Right cardiac atrium (tissue), 5 donors: Measurements from ENCODE around the gene PTPRN2. TPM values are rescaled to one million over a fixed set of nuclear protein-coding genes. Genes with fewer than 3 reads are reported as not detected.
A peak's percentile ranks its signal among the peaks of the same experiment; 100 is the strongest.

Experiments
- ATAC-seq, 2 donors: fragments of 200-7000 bp; cut with Tn5 transposase; one replicate each; pipeline versions ENCODE4 v1.8.0 to v1.9.1; 2020; ENCODE audit warnings: moderate library complexity in 2 of 2, mild to moderate bottlenecking in 1 of 2
- DNase-seq, 3 donors: peaks; one replicate each; pipeline ENCODE4 v3.0.0-alpha.2; 2020
- H3K27ac ChIP-seq: one replicate; pipeline ENCODE4 v1.5.1; 2013; ENCODE audit warnings: mild to moderate bottlenecking, low read length, control low read depth, moderate library complexity
- H3K27me3 ChIP-seq: one replicate; pipeline ENCODE4 v1.6.1; 2013; ENCODE audit not compliant: control insufficient read depth, insufficient read depth
- H3K4me1 ChIP-seq: one replicate; pipeline ENCODE4 v1.6.1; 2013; ENCODE audit warnings: low read length; ENCODE audit not compliant: control insufficient read depth, insufficient read depth
- H3K4me3 ChIP-seq: one replicate; pipeline ENCODE4 v1.5.1; 2013; ENCODE audit warnings: low read length, control low read depth
- H3K9me3 ChIP-seq: one replicate; pipeline ENCODE4 v1.6.1; 2013; ENCODE audit warnings: low read length; ENCODE audit not compliant: control insufficient read depth
- WGBS: extraction: QIAGEN DNeasy Blood & Tissue Kit; methylation state at CpG from one replicate; pipeline ENCODE4 v1.1.7; 2013; 5-methylcytosine and 5-hydroxymethylcytosine counted together
- intact Hi-C, 4 donors: fragments of 100-400 bp; cut with DNase I; formaldehyde crosslinking; loops; one replicate each; pipeline versions ENCODE4 v1.11.0 to v1.14.0; 2022 to 2023
- polyA plus RNA-seq: library from polyadenylated mRNA; stranded (reverse); fragments of 200-250 nt; gene quantifications from one replicate; pipeline ENCODE4 v1.2.3, GENCODE V29; 2013
- total RNA-seq, 4 donors: library from RNA; stranded (reverse); fragmentation: NEBNext Ultra II Directional; extraction: Animal tissue kit (Norgen Biotek cat#: 25700); gene quantifications; one replicate each; pipeline ENCODE4 v1.2.1, GENCODE V29; 2021
- donor health status: healthy with polysubstance abuse.
- donor health status: DM: no; HTN: yes; CAD: no.
- donor health status: DM: no; HTN: no; CAD: no.
- donor health status: DM: no; HTN: yes; CAD: no; lungs with severe emphysema.
- donor health status: DM: yes; HTN: yes; CAD: no.

Gene PTPRN2
- total and polyA plus RNA-seq, 5 donors, result 1.5 to 3.9 (median 1.9) TPM

- intact Hi-C loops, result no loop called here
- ATAC-seq (no peak), DNase-seq (peak in 2 of 3 donors; percentile 14 to 16)
- Histone ChIP-seq H3K9me3 (no peaks in the 10 kb centered on the region), H3K4me3 (no peak overlapping the region), H3K4me1 (no peaks in the 10 kb centered on the region), H3K27me3 (no peaks in the 10 kb centered on the region), H3K27ac (no peak overlapping the region)
- WGBS, result 87% methylated on average over 21 of the region's 21 CpGs
These were observed 506.7 kb downstream of the PTPRN2 start for GRCh38 chr7:158080899-158081445.

DNA sequence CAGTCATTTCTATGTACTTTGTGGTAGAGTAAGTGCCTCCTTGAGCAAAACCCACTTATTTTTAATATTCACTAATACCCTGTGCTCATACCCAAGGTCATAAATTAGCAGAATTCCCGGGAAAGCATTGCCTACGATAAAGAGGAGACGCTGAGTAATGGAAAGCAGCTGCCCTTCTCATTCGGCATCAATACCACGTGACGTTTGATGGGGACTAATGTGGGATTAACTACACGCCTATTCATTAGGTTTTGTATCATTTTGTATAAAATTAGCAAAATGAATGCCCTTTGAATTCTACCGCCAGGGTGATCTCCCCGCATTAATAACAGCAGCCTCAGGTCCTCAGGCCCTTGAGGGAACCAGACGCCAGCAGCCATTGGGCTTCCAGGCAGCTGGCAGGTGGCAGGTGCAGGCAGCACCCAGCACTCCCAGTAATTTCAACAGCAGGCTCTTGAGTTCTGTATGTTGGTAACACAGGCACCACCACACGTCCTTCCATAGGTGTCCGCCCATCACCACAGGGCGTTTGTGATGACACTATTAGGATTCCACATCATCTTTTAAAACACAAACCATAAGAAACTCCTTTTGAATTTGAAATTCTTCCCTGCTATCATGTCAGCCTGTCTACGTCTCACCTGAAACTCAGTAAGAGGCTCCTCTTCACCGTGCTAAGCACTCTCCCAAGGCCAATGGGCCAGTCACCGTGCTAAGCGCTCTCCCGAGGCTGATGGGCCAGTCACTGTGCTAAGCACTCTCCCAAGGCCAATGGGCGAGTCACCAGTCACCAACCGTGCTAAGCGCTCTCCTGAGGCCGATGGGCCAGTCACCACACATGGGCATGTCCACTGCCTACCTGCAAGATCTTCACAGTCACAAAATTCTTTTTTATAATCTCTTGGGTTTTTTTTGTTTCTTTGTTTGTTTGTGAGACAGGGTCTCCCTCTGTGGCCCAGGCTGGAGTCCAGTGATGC, 509.4 kb downstream of the PTPRN2 start:
- ATAC-seq (no peak), DNase-seq (peak in 1 of 3 donors; percentile 12)
- H3K4me3 ChIP-seq, result no peak overlapping the region
- WGBS, result 85% methylated on average over 22 of the region's 22 CpGs
- no peaks in the 10 kb centered on the region for H3K27me3 ChIP-seq
- intact Hi-C loops, result no loop called here
- no peak overlapping the region for H3K27ac ChIP-seq
- no peaks in the 10 kb centered on the region for H3K9me3 ChIP-seq
- no peaks in the 10 kb centered on the region for H3K4me1 ChIP-seq

DNA sequence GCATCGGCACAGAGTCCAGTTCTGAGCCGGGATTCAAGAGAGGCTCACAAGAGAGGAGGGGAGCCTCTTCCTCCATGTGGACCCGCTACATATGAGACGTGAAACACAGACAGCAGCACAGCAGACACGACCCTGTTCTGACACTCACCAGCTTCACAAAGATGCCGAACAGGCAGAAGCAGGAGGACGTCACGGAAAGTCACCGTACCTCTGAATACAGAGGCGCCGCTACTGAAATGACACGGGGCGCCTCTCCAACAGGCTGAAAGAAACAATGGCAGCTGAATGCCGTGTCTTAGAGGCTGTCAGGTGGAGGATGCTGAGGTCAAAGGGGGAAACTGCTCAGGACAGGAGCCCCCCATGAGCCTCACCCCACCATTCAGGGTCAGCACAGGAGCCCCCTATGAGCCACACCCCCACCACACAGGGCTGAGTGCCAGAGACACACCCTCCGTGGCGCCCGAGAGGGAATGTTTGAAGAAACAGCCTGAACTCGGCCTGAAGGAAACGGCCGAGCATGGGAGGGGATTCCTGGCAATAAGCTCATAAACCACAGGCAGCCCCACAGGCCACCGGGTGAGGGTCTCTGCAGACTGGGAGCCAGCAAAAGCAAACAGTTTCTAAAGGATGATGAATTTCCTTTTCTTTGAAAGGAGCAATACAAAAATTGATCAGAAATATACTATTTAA, 510.3 kb downstream of the PTPRN2 start:
- Histone ChIP-seq H3K4me3 (no peak overlapping the region), H3K4me1 (no peaks in the 10 kb centered on the region), H3K27me3 (no peaks in the 10 kb centered on the region), H3K27ac (no peak overlapping the region), H3K9me3 (no peaks in the 10 kb centered on the region)
- 71% methylated on average over 21 of the region's 21 CpGs for WGBS
- DNase-seq (peak in 2 of 3 donors; percentile 12 to 24), ATAC-seq (no peak)
- intact Hi-C loops, result no loop called here

DNA sequence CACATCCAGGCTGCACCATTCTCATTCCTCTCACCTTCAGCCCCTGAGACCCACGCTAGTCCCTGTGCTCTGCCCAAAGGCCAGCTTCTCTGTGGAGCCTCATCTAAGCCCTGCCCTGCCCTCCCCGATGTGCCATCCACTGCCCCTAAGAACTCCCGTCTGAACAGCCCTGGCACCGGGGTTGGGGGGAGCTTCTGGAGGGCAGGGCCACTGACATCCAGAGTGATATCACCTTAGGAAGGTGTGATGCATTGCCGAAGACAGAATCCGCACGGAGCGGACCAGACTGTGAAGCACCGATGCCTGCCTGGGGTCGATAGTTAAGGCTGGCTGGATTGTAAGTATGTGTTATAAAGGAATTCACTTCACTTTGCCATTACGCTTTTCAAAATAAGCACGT, 511.0 kb downstream of the PTPRN2 start:
- Histone ChIP-seq H3K27me3 (no peaks in the 10 kb centered on the region), H3K27ac (no peak overlapping the region), H3K4me1 (no peaks in the 10 kb centered on the region), H3K4me3 (no peak overlapping the region), H3K9me3 (no peaks in the 10 kb centered on the region)
- intact Hi-C loops, result no loop called here
- DNase-seq, result peak in 1 of 3 donors; percentile 21
- WGBS, result 84% methylated on average over 12 of the region's 12 CpGs
- ATAC-seq, result no peak

DNA sequence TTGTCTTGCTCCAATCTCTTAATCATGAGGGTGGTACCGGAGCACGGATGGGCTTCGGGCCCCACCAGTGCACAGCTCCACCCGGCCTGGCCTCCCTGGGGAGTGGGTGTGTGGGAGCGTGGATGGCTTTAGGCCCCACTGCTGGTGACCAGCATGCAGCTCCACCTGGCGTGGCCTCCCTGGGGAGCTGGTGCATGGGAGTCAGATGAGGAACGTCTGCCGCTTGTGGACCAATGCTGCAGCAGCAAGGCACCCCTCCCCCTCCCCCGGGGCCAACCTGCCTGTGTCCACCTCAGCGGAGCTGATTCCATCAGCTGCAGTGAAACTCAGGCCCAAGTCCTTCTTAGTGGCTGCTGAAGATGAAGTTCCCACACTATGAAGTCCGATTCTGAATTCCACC, 511.4 kb downstream of the PTPRN2 start:
- Histone ChIP-seq H3K27ac (no peak overlapping the region), H3K9me3 (no peaks in the 10 kb centered on the region)

GRCh38 chr7:158075633-158076001, 512.0 kb downstream of the PTPRN2 start:
- WGBS, result 82% methylated on average over 17 of the region's 17 CpGs
- Histone ChIP-seq H3K27ac (no peak overlapping the region), H3K4me3 (no peak overlapping the region), H3K27me3 (no peaks in the 10 kb centered on the region), H3K9me3 (no peaks in the 10 kb centered on the region), H3K4me1 (no peaks in the 10 kb centered on the region)
- intact Hi-C loops, result no loop called here
- DNase-seq, result peak in 1 of 3 donors; percentile 42
- no peak for ATAC-seq

More for the DNA sequence above, 511.4 kb downstream of the PTPRN2 start:
- DNase-seq (peak in 1 of 3 donors; percentile 37), ATAC-seq (no peak)
- H3K4me1 ChIP-seq, result no peaks in the 10 kb centered on the region
- 74% methylated on average over 11 of the region's 11 CpGs for WGBS
- intact Hi-C loops, result no loop called here
- H3K27me3 ChIP-seq, result no peaks in the 10 kb centered on the region
- no peak overlapping the region for H3K4me3 ChIP-seq

GRCh38 chr7:158074896-158075632, 512.6 kb downstream of the PTPRN2 start:
- ATAC-seq, result no peak
- peak in 1 of 3 donors; percentile 40 for DNase-seq
- Histone ChIP-seq H3K27ac (no peak overlapping the region), H3K4me3 (no peak overlapping the region), H3K27me3 (no peaks in the 10 kb centered on the region), H3K4me1 (no peaks in the 10 kb centered on the region), H3K9me3 (no peaks in the 10 kb centered on the region)
- intact Hi-C loops, result no loop called here
- 85% methylated on average over 29 of the region's 29 CpGs for WGBS

DNA sequence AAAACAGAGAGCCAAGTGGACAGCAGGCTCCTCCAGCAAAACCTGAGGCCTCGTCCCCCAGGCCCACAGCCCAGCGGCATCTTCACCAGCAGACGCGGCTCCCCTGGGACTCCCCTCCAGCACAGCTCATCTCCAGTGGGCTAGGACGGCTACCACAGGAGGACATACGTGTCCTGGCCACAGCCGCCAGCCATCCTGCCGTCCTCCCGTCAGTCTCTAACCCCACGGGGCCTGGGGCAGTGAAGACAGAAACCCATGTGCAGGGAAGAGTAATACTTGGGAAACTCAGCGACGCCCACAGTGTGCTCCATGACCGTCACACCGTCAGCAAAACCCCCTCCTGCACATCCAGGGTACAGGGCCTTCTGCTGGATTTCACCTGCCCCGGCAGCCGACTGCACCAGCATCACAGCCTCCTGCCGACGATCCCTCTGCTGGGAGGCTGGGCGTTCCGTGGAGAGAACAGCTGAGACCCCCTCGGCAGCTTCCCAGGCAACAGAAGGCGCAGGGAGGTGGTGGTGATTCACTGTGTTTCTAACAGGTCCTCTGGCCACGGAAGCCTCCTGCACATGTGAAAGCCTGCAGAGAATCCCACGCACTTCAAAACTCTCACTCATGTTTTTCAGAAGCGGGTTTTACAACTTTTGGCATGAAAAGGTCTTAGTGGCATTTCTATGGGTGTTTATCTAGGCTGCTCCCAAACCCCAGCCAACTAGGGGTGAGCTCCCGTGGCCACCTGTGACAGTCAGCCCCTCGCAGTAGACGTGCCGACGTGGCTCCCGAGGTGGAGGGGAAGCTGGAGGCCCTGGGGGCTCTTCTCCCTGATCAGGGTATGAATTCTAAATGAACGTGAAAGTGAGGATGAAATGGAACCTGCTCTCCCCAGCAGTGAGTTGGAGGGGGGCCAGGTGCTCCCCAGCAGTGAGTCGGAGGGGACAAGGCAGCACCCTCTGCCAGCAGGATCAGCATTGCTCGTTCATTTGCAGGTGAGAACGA, 513.5 kb downstream of the PTPRN2 start:
- Histone ChIP-seq H3K9me3 (no peaks in the 10 kb centered on the region), H3K4me1 (no peaks in the 10 kb centered on the region), H3K27ac (no peak overlapping the region), H3K4me3 (no peak overlapping the region), H3K27me3 (no peaks in the 10 kb centered on the region)
- WGBS, result 82% methylated on average over 35 of the region's 35 CpGs
- DNase-seq (peak in 1 of 3 donors; percentile 31), ATAC-seq (no peak)
- intact Hi-C loops, result no loop called here

GRCh38 chr7:158072991-158073730, 514.5 kb downstream of the PTPRN2 start:
- no peak overlapping the region for H3K4me3 ChIP-seq
- H3K9me3 ChIP-seq, result no peaks in the 10 kb centered on the region
- intact Hi-C loops, result no loop called here
- DNase-seq (peak in 1 of 3 donors; percentile 26), ATAC-seq (no peak)
- no peak overlapping the region for H3K27ac ChIP-seq
- no peaks in the 10 kb centered on the region for H3K27me3 ChIP-seq
- WGBS, result 88% methylated on average over 18 of the region's 18 CpGs
- no peaks in the 10 kb centered on the region for H3K4me1 ChIP-seq
